Subcutaneous adipose tissue (tissue), 4 donors: ENCODE measurements around the gene TRAF4. TPM values are rescaled to one million over a fixed set of nuclear protein-coding genes. Genes with fewer than 3 reads are reported as not detected.

Source experiments
- total RNA-seq, 4 donors: library from RNA; depleted of rRNA; stranded (reverse); fragments of >200 nt; gene quantifications; one replicate each; pipeline ENCODE4 v1.1.0, GENCODE V29; 2016
- TF ChIP-seq, protein P1 (sequence below): fragments of 450-650 bp; IDR thresholded peaks from one replicate; pipeline ENCODE4 v1.5.1; 2016; ENCODE audit warnings: low read depth, mild to moderate bottlenecking, control low read depth, antibody characterized with exemption, moderate library complexity

Gene TRAF4
- total RNA-seq, 4 donors from 2014 or later = 2.5 to 8.3 (median 5.2) TPM

DNA sequence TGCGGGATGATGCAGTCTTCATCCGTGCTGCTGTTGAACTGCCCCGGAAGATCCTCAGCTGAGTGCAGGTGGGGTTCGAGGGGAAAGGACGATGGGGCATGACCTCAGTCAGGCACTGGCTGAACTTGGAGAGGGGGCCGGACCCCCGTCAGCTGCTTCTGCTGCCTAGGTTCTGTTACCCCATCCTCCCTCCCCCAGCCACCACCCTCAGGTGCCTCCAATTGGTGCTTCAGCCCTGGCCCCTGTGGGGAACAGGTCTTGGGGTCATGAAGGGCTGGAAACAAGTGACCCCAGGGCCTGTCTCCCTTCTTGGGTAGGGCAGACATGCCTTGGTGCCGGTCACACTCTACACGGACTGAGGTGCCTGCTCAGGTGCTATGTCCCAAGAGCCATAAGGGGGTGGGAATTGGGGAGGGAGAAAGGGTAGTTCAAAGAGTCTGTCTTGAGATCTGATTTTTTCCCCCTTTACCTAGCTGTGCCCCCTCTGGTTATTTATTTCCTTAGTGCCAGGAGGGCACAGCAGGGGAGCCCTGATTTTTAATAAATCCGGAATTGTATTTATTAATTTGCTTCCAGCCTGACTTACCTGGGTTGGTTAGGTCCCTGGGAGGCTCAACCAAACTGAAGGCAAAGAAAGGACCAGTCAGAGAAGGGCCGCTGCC is 5.8 kb downstream of the TRAF4 start:
- TF ChIP-seq, protein P1, sequence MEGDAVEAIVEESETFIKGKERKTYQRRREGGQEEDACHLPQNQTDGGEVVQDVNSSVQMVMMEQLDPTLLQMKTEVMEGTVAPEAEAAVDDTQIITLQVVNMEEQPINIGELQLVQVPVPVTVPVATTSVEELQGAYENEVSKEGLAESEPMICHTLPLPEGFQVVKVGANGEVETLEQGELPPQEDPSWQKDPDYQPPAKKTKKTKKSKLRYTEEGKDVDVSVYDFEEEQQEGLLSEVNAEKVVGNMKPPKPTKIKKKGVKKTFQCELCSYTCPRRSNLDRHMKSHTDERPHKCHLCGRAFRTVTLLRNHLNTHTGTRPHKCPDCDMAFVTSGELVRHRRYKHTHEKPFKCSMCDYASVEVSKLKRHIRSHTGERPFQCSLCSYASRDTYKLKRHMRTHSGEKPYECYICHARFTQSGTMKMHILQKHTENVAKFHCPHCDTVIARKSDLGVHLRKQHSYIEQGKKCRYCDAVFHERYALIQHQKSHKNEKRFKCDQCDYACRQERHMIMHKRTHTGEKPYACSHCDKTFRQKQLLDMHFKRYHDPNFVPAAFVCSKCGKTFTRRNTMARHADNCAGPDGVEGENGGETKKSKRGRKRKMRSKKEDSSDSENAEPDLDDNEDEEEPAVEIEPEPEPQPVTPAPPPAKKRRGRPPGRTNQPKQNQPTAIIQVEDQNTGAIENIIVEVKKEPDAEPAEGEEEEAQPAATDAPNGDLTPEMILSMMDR = no peak

- TF ChIP-seq, protein P1 = no peak
These were observed 6.6 kb downstream of the TRAF4 start for GRCh38 chr17:28750178-28751047.

- TF ChIP-seq, protein P1 = no peak
These were observed 8.0 kb downstream of the TRAF4 start for GRCh38 chr17:28751600-28752366.

DNA sequence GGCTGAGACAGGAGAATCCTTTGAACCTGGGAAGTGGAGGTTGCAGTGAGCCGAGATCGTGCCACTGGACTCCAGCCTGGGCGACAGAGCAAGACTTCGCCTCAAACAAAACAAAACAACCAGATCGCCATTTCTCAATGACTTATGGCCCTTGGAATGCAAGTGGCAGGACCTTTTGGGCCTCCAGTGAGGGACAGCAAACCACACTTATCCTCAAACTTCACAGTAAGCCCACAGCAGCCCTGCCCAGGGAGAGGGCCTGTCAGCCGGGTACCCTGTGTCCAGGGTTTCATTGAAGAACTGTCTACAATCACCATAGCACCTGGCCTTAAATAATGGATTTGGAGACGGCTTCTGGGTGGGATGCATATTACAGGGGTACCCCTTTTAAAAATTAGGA is 11.7 kb downstream of the TRAF4 start:
- TF ChIP-seq, protein P1 = no peak

DNA sequence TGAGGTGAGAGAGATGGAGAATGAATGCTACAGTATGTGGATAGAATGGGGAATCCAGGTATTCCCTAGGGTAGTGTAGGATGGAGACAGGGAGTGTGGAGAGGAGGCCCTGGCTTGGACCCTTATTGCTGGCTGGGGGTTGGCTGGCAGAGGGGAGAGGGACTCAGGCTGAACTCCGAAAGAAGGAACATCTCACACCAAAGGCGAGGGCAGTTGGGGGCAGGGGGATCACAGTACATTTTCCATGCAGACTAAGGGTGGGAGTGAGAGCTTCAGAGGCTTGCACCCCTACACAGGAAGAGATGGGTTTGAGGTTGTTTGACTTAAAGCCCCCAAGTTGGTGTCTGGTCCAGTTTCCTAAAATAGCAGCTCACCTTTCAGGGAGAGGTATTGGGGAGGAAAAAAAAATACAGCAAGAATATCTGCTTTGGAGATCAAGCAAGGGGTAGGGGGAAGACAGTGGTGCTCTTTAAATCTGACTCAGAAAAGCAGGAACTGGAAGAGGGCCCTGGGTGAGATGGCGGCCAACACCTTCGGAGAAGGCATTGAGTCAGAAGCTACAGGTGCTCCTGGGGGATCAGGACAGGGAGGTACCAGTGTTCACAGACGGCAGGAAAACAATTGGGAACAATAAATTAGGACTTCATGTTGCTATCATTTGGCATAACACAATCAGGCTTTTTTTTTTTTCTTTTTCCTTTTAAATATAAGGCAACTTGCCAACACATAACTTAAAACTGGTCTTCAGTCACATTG is 12.4 kb downstream of the TRAF4 start:
- TF ChIP-seq, protein P1 = no peak

DNA sequence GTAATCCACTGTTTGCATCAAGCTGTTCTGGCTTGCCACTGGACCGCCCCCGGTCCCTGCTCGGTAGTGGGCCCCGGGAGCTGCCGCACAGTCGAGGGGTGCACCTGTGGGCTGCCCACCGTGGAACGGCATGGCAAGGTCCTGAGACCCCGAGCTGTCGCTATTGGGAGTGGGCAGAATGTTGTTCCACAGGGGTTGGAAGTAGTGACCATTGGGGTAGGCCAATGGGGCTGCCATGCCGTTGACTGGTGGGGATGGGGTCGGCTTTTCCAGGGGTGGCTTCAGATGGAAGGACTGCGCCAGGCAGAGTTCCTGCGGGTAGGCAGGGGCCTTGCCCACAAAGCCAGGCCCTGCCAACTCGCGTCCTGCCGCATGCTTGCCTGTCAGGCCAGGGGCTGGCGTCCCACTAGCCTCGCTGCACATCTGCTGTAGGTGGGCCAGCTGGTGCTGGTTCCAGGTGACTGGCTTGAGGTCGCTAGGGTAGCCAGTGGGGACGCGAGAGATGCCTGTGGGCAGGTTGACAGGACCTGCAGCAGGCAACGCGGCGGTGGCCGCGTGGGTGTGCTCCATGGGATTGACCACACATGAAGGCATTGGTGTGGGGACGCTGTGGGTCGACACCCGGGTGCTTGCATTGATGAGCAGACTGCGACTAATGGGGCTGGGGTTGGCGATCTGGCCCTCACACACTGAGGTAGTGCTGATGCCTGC is 14.8 kb downstream of the TRAF4 start:
- TF ChIP-seq, protein P1 = no peak
